ENCODE data around the gene TRPV3.
"Not testable (repeated sequence)": the region's sequence is repeated elsewhere in the genome, so short reads cannot be mapped to it uniquely, and the experiment has no call there.

The TRPV3 gene

GRCh38 chr17:3573246-3574100 lies 15.9 kb upstream of the TRPV3 start:
- H3K9ac ChIP-seq (ENCODE audit: low read depth, low read length), result no peak overlapping the region
- H3K9me3 ChIP-seq (ENCODE audit: insufficient read depth, low read depth, low read length), result no peaks in the 10 kb centered on the region
- H3K27me3 ChIP-seq (ENCODE audit: insufficient read depth, low read length), result no peaks in the 10 kb centered on the region
- no peak overlapping the region for H3K4me3 ChIP-seq (ENCODE audit: low read length)
- H3K36me3 ChIP-seq (ENCODE audit: insufficient read depth, low read length), result peaks cover 16% of the 10 kb centered on the region; the same call in 1 of the 2 replicates
- no peaks in the 10 kb centered on the region for H3K4me1 ChIP-seq (ENCODE audit: insufficient read depth, low read length)
- 91% methylated on average over 22 of the region's 22 CpGs for WGBS
- H3K27ac ChIP-seq (ENCODE audit: low read depth, low read length), result no peak overlapping the region

GRCh38 chr17:3572231-3572630 lies 14.6 kb upstream of the TRPV3 start:
- Histone ChIP-seq H3K27ac (ENCODE audit: low read depth, low read length) (no peak overlapping the region), H3K9me3 (ENCODE audit: insufficient read depth, low read depth, low read length) (no peaks in the 10 kb centered on the region), H3K4me1 (ENCODE audit: insufficient read depth, low read length) (no peaks in the 10 kb centered on the region), H3K9ac (ENCODE audit: low read depth, low read length) (no peak overlapping the region), H3K27me3 (ENCODE audit: insufficient read depth, low read length) (no peaks in the 10 kb centered on the region), H3K36me3 (ENCODE audit: insufficient read depth, low read length) (peaks cover 16% of the 10 kb centered on the region; the same call in 1 of the 2 replicates), H3K4me3 (ENCODE audit: low read length) (no peak overlapping the region)
- 94% methylated on average over 7 of the region's 7 CpGs for WGBS

- H3K36me3 ChIP-seq (ENCODE audit: insufficient read depth, low read length), result peaks cover 16% of the 10 kb centered on the region; the same call in 1 of the 2 replicates
- WGBS, result 94% methylated on average over 36 of the region's 36 CpGs
- H3K9ac ChIP-seq (ENCODE audit: low read depth, low read length), result no peak overlapping the region
- H3K27me3 ChIP-seq (ENCODE audit: insufficient read depth, low read length), result no peaks in the 10 kb centered on the region
- no peak overlapping the region for H3K4me3 ChIP-seq (ENCODE audit: low read length)
- H3K9me3 ChIP-seq (ENCODE audit: insufficient read depth, low read depth, low read length), result no peaks in the 10 kb centered on the region
- no peak overlapping the region for H3K27ac ChIP-seq (ENCODE audit: low read depth, low read length)
- no peaks in the 10 kb centered on the region for H3K4me1 ChIP-seq (ENCODE audit: insufficient read depth, low read length)
Observed at GRCh38 chr17:3571043-3571900, 13.7 kb upstream of the TRPV3 start.

- 89% methylated on average over 8 of the region's 9 CpGs for WGBS
- H3K27ac ChIP-seq (ENCODE audit: low read depth, low read length), result no peak overlapping the region
- peaks cover 20% of the 10 kb centered on the region; the same call in 1 of the 2 replicates for H3K36me3 ChIP-seq (ENCODE audit: insufficient read depth, low read length)
- no peaks in the 10 kb centered on the region for H3K27me3 ChIP-seq (ENCODE audit: insufficient read depth, low read length)
- no peak overlapping the region for H3K9ac ChIP-seq (ENCODE audit: low read depth, low read length)
- no peaks in the 10 kb centered on the region for H3K4me1 ChIP-seq (ENCODE audit: insufficient read depth, low read length)
- no peaks in the 10 kb centered on the region for H3K9me3 ChIP-seq (ENCODE audit: insufficient read depth, low read depth, low read length)
- no peak overlapping the region for H3K4me3 ChIP-seq (ENCODE audit: low read length)
Observed at GRCh38 chr17:3569534-3570137, 12.0 kb upstream of the TRPV3 start.

GRCh38 chr17:3566551-3566950 lies 8.9 kb upstream of the TRPV3 start:
- H3K9me3 ChIP-seq (ENCODE audit: insufficient read depth, low read depth, low read length), result no peaks in the 10 kb centered on the region
- H3K4me3 ChIP-seq (ENCODE audit: low read length), result no peak overlapping the region
- H3K9ac ChIP-seq (ENCODE audit: low read depth, low read length), result no peak overlapping the region
- H3K4me1 ChIP-seq (ENCODE audit: insufficient read depth, low read length), result no peaks in the 10 kb centered on the region
- 95% methylated on average over 12 of the region's 12 CpGs for WGBS
- H3K27ac ChIP-seq (ENCODE audit: low read depth, low read length), result no peak overlapping the region
- H3K36me3 ChIP-seq (ENCODE audit: insufficient read depth, low read length), result peaks cover 12% of the 10 kb centered on the region; the same call in 1 of the 2 replicates
- no peaks in the 10 kb centered on the region for H3K27me3 ChIP-seq (ENCODE audit: insufficient read depth, low read length)

- Histone ChIP-seq H3K9me3 (ENCODE audit: insufficient read depth, low read depth, low read length) (no peaks in the 10 kb centered on the region), H3K4me1 (ENCODE audit: insufficient read depth, low read length) (no peaks in the 10 kb centered on the region), H3K36me3 (ENCODE audit: insufficient read depth, low read length) (peaks cover 6% of the 10 kb centered on the region; the same call in 1 of the 2 replicates), H3K27ac (ENCODE audit: low read depth, low read length) (no peak overlapping the region), H3K27me3 (ENCODE audit: insufficient read depth, low read length) (no peaks in the 10 kb centered on the region), H3K9ac (ENCODE audit: low read depth, low read length) (no peak overlapping the region), H3K4me3 (ENCODE audit: low read length) (no peak overlapping the region)
- WGBS, result 95% methylated on average over 3 of the region's 4 CpGs
Observed at GRCh38 chr17:3565143-3565542, 7.5 kb upstream of the TRPV3 start.

GRCh38 chr17:3564241-3564640 lies 6.6 kb upstream of the TRPV3 start:
- not testable (repeated sequence) for H3K27me3 ChIP-seq (ENCODE audit: insufficient read depth, low read length); H3K4me3 ChIP-seq (ENCODE audit: low read length); H3K27ac ChIP-seq (ENCODE audit: low read depth, low read length); H3K4me1 ChIP-seq (ENCODE audit: insufficient read depth, low read length); H3K9me3 ChIP-seq (ENCODE audit: insufficient read depth, low read depth, low read length); H3K9ac ChIP-seq (ENCODE audit: low read depth, low read length); H3K36me3 ChIP-seq (ENCODE audit: insufficient read depth, low read length)
- 96% methylated on average over 28 of the region's 28 CpGs for WGBS

GRCh38 chr17:3559270-3559645 lies 1.6 kb upstream of the TRPV3 start:
- Histone ChIP-seq H3K4me3 (ENCODE audit: low read length) (no peak overlapping the region), H3K9me3 (ENCODE audit: insufficient read depth, low read depth, low read length) (no peaks in the 10 kb centered on the region), H3K36me3 (ENCODE audit: insufficient read depth, low read length) (no peaks in the 10 kb centered on the region), H3K27ac (ENCODE audit: low read depth, low read length) (no peak overlapping the region), H3K27me3 (ENCODE audit: insufficient read depth, low read length) (no peaks in the 10 kb centered on the region), H3K4me1 (ENCODE audit: insufficient read depth, low read length) (no peaks in the 10 kb centered on the region), H3K9ac (ENCODE audit: low read depth, low read length) (no peak overlapping the region)
- WGBS, result 94% methylated on average over 9 of the region's 9 CpGs

GRCh38 chr17:3558603-3559269 lies 1.1 kb upstream of the TRPV3 start:
- H3K27me3 ChIP-seq (ENCODE audit: insufficient read depth, low read length), result no peaks in the 10 kb centered on the region
- WGBS, result 81% methylated on average over 25 of the region's 25 CpGs
- H3K27ac ChIP-seq (ENCODE audit: low read depth, low read length), result no peak overlapping the region
- H3K9me3 ChIP-seq (ENCODE audit: insufficient read depth, low read depth, low read length), result no peaks in the 10 kb centered on the region
- no peaks in the 10 kb centered on the region for H3K36me3 ChIP-seq (ENCODE audit: insufficient read depth, low read length)
- no peaks in the 10 kb centered on the region for H3K4me1 ChIP-seq (ENCODE audit: insufficient read depth, low read length)
- H3K9ac ChIP-seq (ENCODE audit: low read depth, low read length), result no peak overlapping the region
- no peak overlapping the region for H3K4me3 ChIP-seq (ENCODE audit: low read length)

GRCh38 chr17:3556916-3557767 lies 470 bp downstream of the TRPV3 start:
- H3K36me3 ChIP-seq (ENCODE audit: insufficient read depth, low read length), result no peaks in the 10 kb centered on the region
- H3K9me3 ChIP-seq (ENCODE audit: insufficient read depth, low read depth, low read length), result no peaks in the 10 kb centered on the region
- H3K4me1 ChIP-seq (ENCODE audit: insufficient read depth, low read length), result no peaks in the 10 kb centered on the region
- no peak overlapping the region for H3K4me3 ChIP-seq (ENCODE audit: low read length)
- no peaks in the 10 kb centered on the region for H3K27me3 ChIP-seq (ENCODE audit: insufficient read depth, low read length)
- no peak overlapping the region for H3K27ac ChIP-seq (ENCODE audit: low read depth, low read length)
- no peak overlapping the region for H3K9ac ChIP-seq (ENCODE audit: low read depth, low read length)
- 89% methylated on average over 15 of the region's 15 CpGs for WGBS
